HG02973 (cell line): ENCODE data around the gene VPS29.
"Not testable (repeated sequence)": the region's sequence is repeated elsewhere in the genome, so short reads cannot be mapped to it uniquely, and the experiment has no call there.

Experiments used
- ATAC-seq: cut with Tn5 transposase; IDR thresholded peaks from one replicate; pipeline ENCODE4 v1.9.1; 2021; ENCODE audit warnings: moderate library complexity; ENCODE audit not compliant: unreplicated experiment

The VPS29 gene

GRCh38 chr12:110501752-110502738 lies at the start of gene VPS29, which contains the start of gene RAD9B:
Gene VPS29 (minus strand): TSS chr12:110502111. CDS start chr12:110502051, 60 bp downstream.
Gene RAD9B (plus strand): TSS chr12:110502331. CDS start chr12:110502338, 7 bp downstream.
- peak; percentile 75 for ATAC-seq

GRCh38 chr12:110550981-110551380 lies 49.1 kb upstream of the VPS29 start:
- no peak for ATAC-seq

DNA sequence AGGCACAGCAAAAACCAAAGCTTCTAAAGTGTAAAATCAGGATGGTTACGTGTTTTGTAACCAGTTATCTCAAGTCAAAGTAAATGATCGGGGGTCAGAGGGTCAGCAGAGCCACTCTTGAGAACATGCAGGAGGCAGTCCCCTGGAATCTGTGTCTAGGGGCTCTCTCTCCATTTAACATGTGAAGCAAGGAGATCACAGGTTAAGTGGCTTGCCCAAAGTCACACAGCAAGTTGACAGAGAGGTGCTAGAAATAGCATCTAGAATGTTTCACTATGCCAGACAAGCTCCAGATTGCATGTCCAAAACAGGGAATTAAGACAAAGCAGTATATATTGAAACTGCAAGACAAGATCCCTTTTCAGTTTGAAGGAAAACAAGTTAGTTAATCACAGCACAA lies 47.8 kb upstream of the VPS29 start:
- no peak for ATAC-seq

- ATAC-seq, result no peak
Observed at GRCh38 chr12:110548678-110549077, 46.8 kb upstream of the VPS29 start.

GRCh38 chr12:110547090-110547489 lies 45.2 kb upstream of the VPS29 start:
- ATAC-seq, result no peak

DNA sequence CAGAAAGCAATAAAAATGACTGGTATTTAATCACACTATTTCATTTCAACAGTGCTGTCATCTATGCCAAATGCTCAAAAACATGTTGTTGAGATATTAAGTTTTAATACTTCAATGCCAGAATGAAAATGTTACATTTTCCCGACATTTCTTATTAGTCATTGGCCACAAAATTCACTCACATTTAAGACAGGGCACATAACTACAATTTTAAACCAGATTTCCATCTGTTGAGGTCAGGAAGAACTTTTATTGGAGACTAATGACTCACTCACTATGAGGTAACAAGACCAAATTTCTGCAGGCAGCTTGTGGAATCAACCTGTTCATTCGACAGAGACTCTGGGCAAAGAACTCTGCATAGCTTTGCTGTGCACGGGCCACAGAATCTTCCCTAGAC lies 44.4 kb upstream of the VPS29 start:
- ATAC-seq, result no peak

- ATAC-seq, result no peak
Observed at GRCh38 chr12:110545812-110546211, 43.9 kb upstream of the VPS29 start.

- ATAC-seq, result not testable (repeated sequence)
Observed at GRCh38 chr12:110545259-110545658, 43.3 kb upstream of the VPS29 start.

- ATAC-seq, result no peak
Observed at GRCh38 chr12:110543965-110544364, 42.1 kb upstream of the VPS29 start.

GRCh38 chr12:110543252-110543959 lies 41.5 kb upstream of the VPS29 start:
- ATAC-seq, result no peak

DNA sequence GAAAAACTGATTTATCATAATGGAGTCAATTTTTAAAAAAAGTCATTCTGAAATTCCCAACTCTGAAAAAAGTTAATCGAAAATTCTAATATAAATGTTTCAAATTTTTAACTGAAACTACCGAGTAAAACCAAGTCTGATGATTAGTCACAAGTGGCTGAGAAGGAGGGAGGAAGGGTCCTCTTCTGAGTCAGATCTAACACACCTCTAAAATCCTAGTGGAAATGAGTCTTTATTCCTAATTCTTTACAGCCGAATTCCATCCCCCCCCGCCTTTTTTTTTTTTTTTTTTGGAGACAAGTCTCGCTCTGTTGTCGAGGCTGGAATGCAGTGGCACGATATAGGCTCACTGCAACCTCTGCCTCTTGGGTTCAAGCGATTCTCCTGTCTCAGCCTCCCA lies 38.1 kb upstream of the VPS29 start:
- no peak for ATAC-seq

- no peak for ATAC-seq
Observed at GRCh38 chr12:110538869-110539622, 37.1 kb upstream of the VPS29 start.

GRCh38 chr12:110537605-110538409 lies 35.9 kb upstream of the VPS29 start:
- ATAC-seq, result no peak

- ATAC-seq, result no peak
Observed at GRCh38 chr12:110536834-110537604, 35.1 kb upstream of the VPS29 start.

DNA sequence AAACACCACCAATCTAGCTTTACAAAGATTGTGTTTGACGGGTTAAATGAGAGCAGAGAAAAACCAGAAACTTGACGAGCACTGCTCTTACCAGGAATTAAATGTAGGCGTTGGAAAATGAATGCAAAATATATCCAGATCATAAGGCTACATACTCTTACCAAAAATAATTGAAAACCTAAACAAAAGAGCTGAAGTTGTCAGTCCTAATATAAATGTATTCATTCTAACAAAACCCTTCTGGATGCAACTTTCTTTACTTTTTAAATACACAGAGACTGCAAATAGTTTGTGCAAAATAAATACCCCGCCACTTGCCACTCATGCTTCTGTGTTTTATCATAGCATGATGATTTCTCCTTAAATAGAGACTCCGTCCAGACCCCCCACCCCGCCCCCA lies 32.9 kb upstream of the VPS29 start:
- ATAC-seq, result no peak

DNA sequence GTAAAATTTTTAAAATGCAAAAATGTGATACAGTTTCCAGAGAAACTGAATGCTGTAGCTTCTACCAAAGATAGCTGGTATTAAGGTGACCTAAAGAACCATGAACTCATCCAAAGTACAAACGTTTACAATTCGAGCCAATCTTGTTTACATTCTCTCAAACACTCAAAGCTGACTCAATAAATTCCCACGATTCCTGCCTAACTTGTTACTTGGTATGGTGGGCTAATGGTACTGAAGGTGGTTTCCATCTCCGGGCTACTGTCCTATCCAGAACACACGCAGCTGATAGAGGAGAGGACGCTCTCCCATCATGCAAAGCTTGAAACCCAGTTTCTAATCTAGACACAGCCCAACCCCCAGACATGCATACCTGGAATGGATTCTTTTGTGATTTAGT lies 31.7 kb upstream of the VPS29 start:
- no peak for ATAC-seq

DNA sequence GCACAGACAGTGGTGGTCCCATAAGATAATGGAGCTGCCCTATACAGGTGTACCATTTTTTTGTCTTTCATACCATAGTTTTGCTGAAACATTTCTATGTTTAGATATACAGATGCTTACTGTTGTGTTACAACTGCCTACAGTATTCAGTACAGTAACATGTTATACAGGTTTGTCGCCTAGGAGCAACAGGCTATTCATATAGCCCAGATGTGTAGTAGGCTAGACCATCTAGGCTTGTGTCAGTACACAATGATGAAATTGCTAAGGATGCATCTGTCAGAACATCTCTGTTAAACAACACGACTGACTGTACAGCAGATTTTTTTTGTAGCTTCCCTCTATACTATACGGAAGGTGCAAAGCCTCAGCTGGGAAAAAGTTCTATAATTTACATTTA lies 30.7 kb upstream of the VPS29 start:
- ATAC-seq, result no peak

- ATAC-seq, result peak; percentile 83
Observed at GRCh38 chr12:110531741-110532333, 29.9 kb upstream of the VPS29 start.

GRCh38 chr12:110530511-110530910 lies 28.6 kb upstream of the VPS29 start:
- no peak for ATAC-seq
